Measurements from ENCODE around the gene LIM2. TPM values are rescaled to one million over a fixed set of nuclear protein-coding genes. Genes with fewer than 3 reads are reported as not detected.

Gene LIM2
- total and polyA plus RNA-seq, 2 donors (not counting 1 experiment from before 2014, with no cell fraction given): not detected

DNA sequence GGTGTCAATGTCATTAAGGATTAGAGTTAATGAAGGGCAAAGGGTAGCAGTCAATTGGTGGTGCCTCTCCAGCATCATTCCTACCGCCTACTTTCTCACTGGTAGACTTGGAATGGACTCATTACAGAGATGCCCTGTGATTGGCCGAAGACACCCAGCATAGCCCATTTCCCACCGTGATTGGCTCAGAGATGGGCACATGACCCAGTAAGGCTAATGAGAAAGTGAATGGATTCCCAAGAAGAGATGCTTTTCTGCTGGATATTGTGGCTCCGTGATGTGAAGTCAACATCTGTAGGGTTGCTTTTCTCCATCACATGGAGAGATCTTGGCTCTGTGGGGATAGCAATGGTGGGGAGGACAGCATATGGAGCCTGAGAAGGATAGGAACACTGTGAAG is 57.4 kb downstream of the LIM2 start:
- no peaks in the 10 kb centered on the region for H3K79me2 ChIP-seq (ENCODE audit: control insufficient read depth, insufficient read depth, low read length)
- no peak overlapping the region for H3K4me3 ChIP-seq (ENCODE audit: control extremely low read depth in 1 of 5, extremely low read depth in 1 of 5, insufficient read depth in 1 of 5, low read depth in 2 of 5, low read length in 4 of 5)
- Mint-ChIP-seq H3K4me3 (no peak overlapping the region), H3K27ac (no peak overlapping the region), H3K9me3 (ENCODE audit: insufficient read depth) (peaks cover 4% of the 10 kb centered on the region), H3K4me1 (peaks cover 10% of the 10 kb centered on the region), H3K27me3 (peaks cover 43% of the 10 kb centered on the region)
- H4K20me1 ChIP-seq (ENCODE audit: control insufficient read depth, insufficient read depth, low read length, poor library complexity, severe bottlenecking): no peaks in the 10 kb centered on the region
- ATAC-seq (ENCODE audit: low read depth): no peak
- intact Hi-C loops (cut with micrococcal nuclease): no loop called here
- H3K27me3 ChIP-seq (replicated peaks in 1 of 4; ENCODE audit: control extremely low read depth in 1 of 4, control insufficient read depth in 3 of 4, insufficient read depth in 4 of 4, low read length in 3 of 4): peaks cover 0 to 50% (median 28%) of the 10 kb centered on the region in 4 experiments
- TF ChIP-seq EZH2 (IDR thresholded peaks at IDR 0.05; ENCODE audit: borderline replicate concordance, insufficient read depth, low read depth, low read length, poor library complexity, severe bottlenecking) (no peak), CTCF (IDR thresholded peaks at IDR 0.05) (no peak)
- H2AFZ ChIP-seq (ENCODE audit: insufficient read depth, low read depth, low read length, poor library complexity, severe bottlenecking): no peak overlapping the region
- H3K36me3 ChIP-seq (replicated peaks in 1 of 2; ENCODE audit: control extremely low read depth in 1 of 2, control insufficient read depth in 1 of 2, extremely low read depth in 1 of 2, insufficient read depth in 2 of 2, low read length in 1 of 2): no peaks in the 10 kb centered on the region
- 100% methylated on average over 3 of the region's 4 CpGs for whole genome bisulfite sequencing (ENCODE audit: insufficient coverage)
- H3K9ac ChIP-seq (ENCODE audit: low read length): no peak overlapping the region
- CTCF ChIA-PET: no interaction called here
- H3K9me3 ChIP-seq (ENCODE audit: control extremely low read depth in 1 of 3, control insufficient read depth in 2 of 3, insufficient read depth in 1 of 3, low read length in 2 of 3): peaks cover 0 to 32% (median 3%) of the 10 kb centered on the region in 3 donors
- H3K4me1 ChIP-seq (ENCODE audit: control insufficient read depth in 2 of 2, insufficient read depth in 2 of 2, low read length in 2 of 2): peaks cover 12 to 20% of the 10 kb centered on the region in 2 donors
- H3K4me2 ChIP-seq (replicated peaks; ENCODE audit: low read depth, low read length, poor library complexity, severe bottlenecking): no peak overlapping the region
- DNase-seq: no peak
- POLR2A ChIA-PET: no interaction called here
- no peak overlapping the region for H3K27ac ChIP-seq (ENCODE audit: low read length in 2 of 2)

Other genes starting within 250 kb of the LIM2 start
- not detected in 2 replicates for gene SIGLEC7, start 245.7 kb downstream of the LIM2 start, total RNA-seq
- gene SIGLEC7, start 245.7 kb downstream of the LIM2 start, polyA plus RNA-seq: 0.37 and 0.52 TPM in 2 replicates
- 0.49 TPM in 1 of 2 replicates, not detected in the other for gene CD33, start 162.9 kb downstream of the LIM2 start, total RNA-seq
- gene CD33, start 162.9 kb downstream of the LIM2 start, polyA plus RNA-seq: 0.78 and 1.3 TPM in 2 replicates
- not detected in 2 replicates for gene SIGLECL1, start 136.9 kb downstream of the LIM2 start, total RNA-seq
- gene SIGLECL1, start 136.9 kb downstream of the LIM2 start, polyA plus RNA-seq: not detected in 2 replicates
- gene IGLON5, start 76.3 kb downstream of the LIM2 start, total RNA-seq: not detected in 2 replicates
- not detected in 2 replicates for gene IGLON5, start 76.3 kb downstream of the LIM2 start, polyA plus RNA-seq
- 1.7 and 1.8 TPM in 2 replicates for gene VSIG10L, start 45.8 kb downstream of the LIM2 start, total RNA-seq
- gene VSIG10L, start 45.8 kb downstream of the LIM2 start, polyA plus RNA-seq: 1.3 and 1.4 TPM in 2 replicates
- 33.3 and 38.6 TPM in 2 replicates for gene ETFB, start 21.6 kb downstream of the LIM2 start, total RNA-seq
- 72.4 and 76.5 TPM in 2 replicates for gene ETFB, start 21.6 kb downstream of the LIM2 start, polyA plus RNA-seq
- 0.87 and 1.9 TPM in 2 replicates for gene CLDND2, start 19.0 kb downstream of the LIM2 start, total RNA-seq
- 0.14 TPM in 1 of 2 replicates, not detected in the other for gene CLDND2, start 19.0 kb downstream of the LIM2 start, polyA plus RNA-seq
- 1.9 and 2.6 TPM in 2 replicates for gene NKG7, start 15.3 kb downstream of the LIM2 start, total RNA-seq
- 6.6 and 10.1 TPM in 2 replicates for gene NKG7, start 15.3 kb downstream of the LIM2 start, polyA plus RNA-seq
- not detected in 2 replicates for gene C19orf84, start 2.6 kb upstream of the LIM2 start, total RNA-seq
- not detected in 2 replicates for gene C19orf84, start 2.6 kb upstream of the LIM2 start, polyA plus RNA-seq
- 49.1 and 49.4 TPM in 2 replicates for gene SIGLEC10, start 29.7 kb upstream of the LIM2 start, total RNA-seq
- 75.4 and 87.6 TPM in 2 replicates for gene SIGLEC10, start 29.7 kb upstream of the LIM2 start, polyA plus RNA-seq
- not detected in 2 replicates for gene SIGLEC8, start 70.5 kb upstream of the LIM2 start, total RNA-seq
- gene SIGLEC8, start 70.5 kb upstream of the LIM2 start, polyA plus RNA-seq: not detected in 2 replicates
- gene CEACAM18, start 90.6 kb upstream of the LIM2 start, total RNA-seq: not detected in 2 replicates
- not detected in 2 replicates for gene CEACAM18, start 90.6 kb upstream of the LIM2 start, polyA plus RNA-seq
- gene SIGLEC12, start 113.8 kb upstream of the LIM2 start, total RNA-seq: not detected in 2 replicates
- 0.12 and 0.24 TPM in 2 replicates for gene SIGLEC12, start 113.8 kb upstream of the LIM2 start, polyA plus RNA-seq
- 21.2 and 28.9 TPM in 2 replicates for gene SIGLEC6, start 143.7 kb upstream of the LIM2 start, total RNA-seq
- gene SIGLEC6, start 143.7 kb upstream of the LIM2 start, polyA plus RNA-seq: 12.3 and 35.4 TPM in 2 replicates
- gene ZNF175, start 183.3 kb upstream of the LIM2 start, total RNA-seq: 31.3 and 33.0 TPM in 2 replicates
- 3.2 and 4.6 TPM in 2 replicates for gene ZNF175, start 183.3 kb upstream of the LIM2 start, polyA plus RNA-seq
- gene SIGLEC5, start 242.4 kb upstream of the LIM2 start, total RNA-seq: 0.84 and 2.1 TPM in 2 replicates
- 0.12 TPM in 1 of 2 replicates, not detected in the other for gene SIGLEC5, start 242.4 kb upstream of the LIM2 start, polyA plus RNA-seq

All from B cell (primary cell).